ENCODE data around the gene FAM50B. TPM values are rescaled to one million over a fixed set of nuclear protein-coding genes. Genes with fewer than 3 reads are reported as not detected.
"Not testable (repeated sequence)": the region's sequence is repeated elsewhere in the genome, so short reads cannot be mapped to it uniquely, and the experiment has no call there.

FAM50B gene
- total and polyA plus RNA-seq, 2 of the 4 experiments (the other 2 are of a cell fraction), result 4.1 to 7.4 TPM

GRCh38 chr6:3862038-3862437 lies 12.9 kb downstream of the FAM50B start:
- H3K18ac ChIP-seq (ENCODE audit: low read depth, low read length), result no peak overlapping the region
- dilution Hi-C loops (cut with HindIII; ENCODE audit: low sequenced_read_pairs, unreplicated experiment) (no loop called here), intact Hi-C loops (cut with micrococcal nuclease) (no loop called here), in situ Hi-C loops (cut with MboI; ENCODE audit: low sequenced_read_pairs) (no loop called here)
- H3K23ac ChIP-seq (ENCODE audit: low read depth, low read length), result no peak overlapping the region
- 0 out of 2 replicates have a peak, but pooled peaks cover 4% of the 10 kb centered on the region for H3K27me3 ChIP-seq (ENCODE audit: control insufficient read depth, insufficient read depth, low read length)
- TF ChIP-seq CEBPB (IDR thresholded peaks at IDR 0.05; ENCODE audit: low read depth, low read length) (no peak), CHD1 (IDR thresholded peaks at IDR 0.05; ENCODE audit: low read depth, low read length) (no peak), BHLHE40 (IDR thresholded peaks at IDR 0.05; ENCODE audit: low read depth, low read length) (no peak), RAD21 (IDR thresholded peaks at IDR 0.05; ENCODE audit: low read length) (no peak), SMC3 (IDR thresholded peaks at IDR 0.05; ENCODE audit: low read depth, low read length) (no peak), FOS (IDR thresholded peaks at IDR 0.05; ENCODE audit: low read depth, low read length) (no peak), USF2 (IDR thresholded peaks at IDR 0.05; ENCODE audit: low read depth, low read length) (no peak), MAFK (IDR thresholded peaks at IDR 0.05; ENCODE audit: low read depth, low read length) (no peak), ELK1 (IDR thresholded peaks at IDR 0.05; ENCODE audit: borderline replicate concordance, low read depth, low read length) (no peak)
- POLR2A ChIA-PET (ENCODE audit: unreplicated experiment), result no interaction called here
- WGBS, 2 experiments (ENCODE audit: extremely low coverage in 2 of 2, insufficient read length in 1 of 2), result no CpG with 5 or more reads among the region's 3 CpGs
- H3K79me1 ChIP-seq (ENCODE audit: low read depth in 1 of 2, low read length in 2 of 2), result no peaks in the 10 kb centered on the region
- no peak overlapping the region for H2BK20ac ChIP-seq (ENCODE audit: low read depth, low read length)
- no TSS peak for BruUV-seq (replicated peaks)
- ATAC-seq (ENCODE audit: low read depth), result no peak
- no peak overlapping the region for H3K9ac ChIP-seq (ENCODE audit: low read depth, low read length)
- no peak overlapping the region for H2BK15ac ChIP-seq (ENCODE audit: low read depth, low read length)
- H3K56ac ChIP-seq (ENCODE audit: extremely low read depth, insufficient read depth, low read length), result no peak overlapping the region
- no peaks in the 10 kb centered on the region for H4K20me1 ChIP-seq (ENCODE audit: insufficient read depth, low read length)
- H3K14ac ChIP-seq (replicated peaks; ENCODE audit: low read depth, low read length), result no peak overlapping the region
- H2BK5ac ChIP-seq (ENCODE audit: low read depth, low read length, poor library complexity, severe bottlenecking), result no peak overlapping the region
- H2BK120ac ChIP-seq (ENCODE audit: low read depth, low read length), result no peak overlapping the region
- H3K9me3 ChIP-seq (ENCODE audit: control insufficient read depth, insufficient read depth, low read length), result no peaks in the 10 kb centered on the region
- no peak overlapping the region for H3K4me2 ChIP-seq (ENCODE audit: low read depth, low read length)
- no peaks in the 10 kb centered on the region for H3K4me1 ChIP-seq (ENCODE audit: control insufficient read depth, insufficient read depth, low read length)
- H3K4ac ChIP-seq (ENCODE audit: low read depth, low read length), result no peak overlapping the region
- H2AK5ac ChIP-seq (ENCODE audit: low read depth, low read length), result no peak overlapping the region
- H3K4me3 ChIP-seq (ENCODE audit: insufficient read depth, low read depth, low read length), result no peak overlapping the region
- no peak for DNase-seq
- H3K27ac ChIP-seq (ENCODE audit: insufficient read depth, low read length), result no peak overlapping the region
- H4K91ac ChIP-seq (ENCODE audit: insufficient read depth, low read depth, low read length), result no peak overlapping the region
- no peak overlapping the region for H4K8ac ChIP-seq (ENCODE audit: low read depth in 2 of 2, low read length in 2 of 2)
- CTCF ChIA-PET, result no interaction called here
- H2AFZ ChIP-seq (replicated peaks; ENCODE audit: low read length, poor library complexity), result no peak overlapping the region
- no peaks in the 10 kb centered on the region for H3K36me3 ChIP-seq (ENCODE audit: control insufficient read depth, insufficient read depth, low read length)
- H2AK9ac ChIP-seq (replicated peaks; ENCODE audit: low read depth, low read length, poor library complexity), result no peak overlapping the region
- H3K9me1 ChIP-seq (ENCODE audit: insufficient read depth, low read length), result no peaks in the 10 kb centered on the region
- no peak overlapping the region for H4K5ac ChIP-seq (ENCODE audit: low read depth, low read length)

- POLR2A ChIA-PET (ENCODE audit: unreplicated experiment); H4K20me1 ChIP-seq (ENCODE audit: insufficient read depth, low read length); H2BK5ac ChIP-seq (ENCODE audit: low read depth, low read length, poor library complexity, severe bottlenecking); H3K4ac ChIP-seq (ENCODE audit: low read depth, low read length); H3K4me2 ChIP-seq (ENCODE audit: low read depth, low read length); H2BK20ac ChIP-seq (ENCODE audit: low read depth, low read length); H3K23ac ChIP-seq (ENCODE audit: low read depth, low read length); H3K27me3 ChIP-seq (ENCODE audit: control insufficient read depth, insufficient read depth, low read length); H3K56ac ChIP-seq (ENCODE audit: extremely low read depth, insufficient read depth, low read length); H2AK9ac ChIP-seq (replicated peaks; ENCODE audit: low read depth, low read length, poor library complexity); BruUV-seq (replicated peaks); H2AFZ ChIP-seq (replicated peaks; ENCODE audit: low read length, poor library complexity); dilution Hi-C loops (cut with HindIII; ENCODE audit: low sequenced_read_pairs, unreplicated experiment); intact Hi-C loops (cut with micrococcal nuclease); ATAC-seq (ENCODE audit: low read depth); in situ Hi-C loops (cut with MboI; ENCODE audit: low sequenced_read_pairs); H3K79me1 ChIP-seq (ENCODE audit: low read depth in 1 of 2, low read length in 2 of 2); H2BK120ac ChIP-seq (ENCODE audit: low read depth, low read length); H3K4me3 ChIP-seq (ENCODE audit: insufficient read depth, low read depth, low read length); H3K36me3 ChIP-seq (ENCODE audit: control insufficient read depth, insufficient read depth, low read length); H2BK15ac ChIP-seq (ENCODE audit: low read depth, low read length); CTCF ChIA-PET; H3K9ac ChIP-seq (ENCODE audit: low read depth, low read length); H4K5ac ChIP-seq (ENCODE audit: low read depth, low read length); H4K91ac ChIP-seq (ENCODE audit: insufficient read depth, low read depth, low read length); H3K9me3 ChIP-seq (ENCODE audit: control insufficient read depth, insufficient read depth, low read length); H3K18ac ChIP-seq (ENCODE audit: low read depth, low read length); H3K14ac ChIP-seq (replicated peaks; ENCODE audit: low read depth, low read length); DNase-seq; H4K8ac ChIP-seq (ENCODE audit: low read depth in 2 of 2, low read length in 2 of 2); H2AK5ac ChIP-seq (ENCODE audit: low read depth, low read length); H3K9me1 ChIP-seq (ENCODE audit: insufficient read depth, low read length); H3K4me1 ChIP-seq (ENCODE audit: control insufficient read depth, insufficient read depth, low read length); H3K27ac ChIP-seq (ENCODE audit: insufficient read depth, low read length): not testable (repeated sequence)
- no CpG with 5 or more reads among the region's 5 CpGs for WGBS, 2 experiments (ENCODE audit: extremely low coverage in 2 of 2, insufficient read length in 1 of 2)
These were observed 14.1 kb downstream of the FAM50B start for GRCh38 chr6:3863322-3863721.

Data from IMR-90 (cell line).